C4-2B (cell line): ENCODE results near the gene FGGY.

Experiments used
- ZFX ChIP-seq: fragments of 450-650 bp; IDR thresholded peaks from 2 replicates; pipeline ENCODE4 v1.6.1; 2017
- TF ChIP-seq, protein P1 (sequence below): fragments of 450-650 bp; conservative IDR thresholded peaks from 2 replicates; pipeline ENCODE4 v1.5.1; 2017; ENCODE audit warnings: mild to moderate bottlenecking

DNA sequence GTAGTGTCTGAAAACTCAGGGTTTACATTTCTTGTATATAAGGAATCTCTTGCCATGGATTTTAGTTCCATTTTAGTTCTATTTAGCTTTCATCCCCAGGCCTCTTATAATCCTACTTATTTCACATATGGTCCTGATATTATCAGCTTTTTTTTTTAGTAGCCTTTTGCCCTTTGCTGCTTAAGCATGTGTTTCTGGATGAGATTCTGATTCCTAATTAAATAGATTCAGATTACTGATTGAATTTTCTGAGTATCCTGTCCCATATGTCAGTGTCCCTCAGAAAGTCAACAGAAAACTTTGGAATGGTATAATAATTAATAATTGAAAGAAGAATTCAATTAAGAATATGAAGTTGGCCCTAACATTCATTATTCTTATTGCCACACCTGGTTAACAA is 383.1 kb downstream of the FGGY start:
- TF ChIP-seq, protein P1, sequence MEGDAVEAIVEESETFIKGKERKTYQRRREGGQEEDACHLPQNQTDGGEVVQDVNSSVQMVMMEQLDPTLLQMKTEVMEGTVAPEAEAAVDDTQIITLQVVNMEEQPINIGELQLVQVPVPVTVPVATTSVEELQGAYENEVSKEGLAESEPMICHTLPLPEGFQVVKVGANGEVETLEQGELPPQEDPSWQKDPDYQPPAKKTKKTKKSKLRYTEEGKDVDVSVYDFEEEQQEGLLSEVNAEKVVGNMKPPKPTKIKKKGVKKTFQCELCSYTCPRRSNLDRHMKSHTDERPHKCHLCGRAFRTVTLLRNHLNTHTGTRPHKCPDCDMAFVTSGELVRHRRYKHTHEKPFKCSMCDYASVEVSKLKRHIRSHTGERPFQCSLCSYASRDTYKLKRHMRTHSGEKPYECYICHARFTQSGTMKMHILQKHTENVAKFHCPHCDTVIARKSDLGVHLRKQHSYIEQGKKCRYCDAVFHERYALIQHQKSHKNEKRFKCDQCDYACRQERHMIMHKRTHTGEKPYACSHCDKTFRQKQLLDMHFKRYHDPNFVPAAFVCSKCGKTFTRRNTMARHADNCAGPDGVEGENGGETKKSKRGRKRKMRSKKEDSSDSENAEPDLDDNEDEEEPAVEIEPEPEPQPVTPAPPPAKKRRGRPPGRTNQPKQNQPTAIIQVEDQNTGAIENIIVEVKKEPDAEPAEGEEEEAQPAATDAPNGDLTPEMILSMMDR = no peak
- no peak for TF ChIP-seq ZFX
